ENCODE results near the gene TBX19.

GRCh38 chr1:168321945-168322344 lies 41.3 kb downstream of the TBX19 start:
- TF ChIP-seq POLR2AphosphoS5 (IDR thresholded peaks at IDR 0.05; ENCODE audit: low read length) (no peak), NFYB (IDR thresholded peaks at IDR 0.05; ENCODE audit: insufficient read depth, low read depth, low read length) (no peak), ZBTB33 (IDR thresholded peaks at IDR 0.05) (no peak), RFX5 (IDR thresholded peaks at IDR 0.05; ENCODE audit: low read depth, low read length) (no peak)
- TF ChIP-seq, protein P1, sequence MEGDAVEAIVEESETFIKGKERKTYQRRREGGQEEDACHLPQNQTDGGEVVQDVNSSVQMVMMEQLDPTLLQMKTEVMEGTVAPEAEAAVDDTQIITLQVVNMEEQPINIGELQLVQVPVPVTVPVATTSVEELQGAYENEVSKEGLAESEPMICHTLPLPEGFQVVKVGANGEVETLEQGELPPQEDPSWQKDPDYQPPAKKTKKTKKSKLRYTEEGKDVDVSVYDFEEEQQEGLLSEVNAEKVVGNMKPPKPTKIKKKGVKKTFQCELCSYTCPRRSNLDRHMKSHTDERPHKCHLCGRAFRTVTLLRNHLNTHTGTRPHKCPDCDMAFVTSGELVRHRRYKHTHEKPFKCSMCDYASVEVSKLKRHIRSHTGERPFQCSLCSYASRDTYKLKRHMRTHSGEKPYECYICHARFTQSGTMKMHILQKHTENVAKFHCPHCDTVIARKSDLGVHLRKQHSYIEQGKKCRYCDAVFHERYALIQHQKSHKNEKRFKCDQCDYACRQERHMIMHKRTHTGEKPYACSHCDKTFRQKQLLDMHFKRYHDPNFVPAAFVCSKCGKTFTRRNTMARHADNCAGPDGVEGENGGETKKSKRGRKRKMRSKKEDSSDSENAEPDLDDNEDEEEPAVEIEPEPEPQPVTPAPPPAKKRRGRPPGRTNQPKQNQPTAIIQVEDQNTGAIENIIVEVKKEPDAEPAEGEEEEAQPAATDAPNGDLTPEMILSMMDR (IDR thresholded peaks at IDR 0.05 in 2 of 3, conservative IDR thresholded peaks at IDR 0.05 in 1 of 3; ENCODE audit: control insufficient read depth in 2 of 3, extremely low read depth in 1 of 3, insufficient read depth in 1 of 3, low read depth in 3 of 3, low read length in 3 of 3), result peak; percentile 27 to 47 (median 37); a peak in 4 of 6 replicates
